NCI-H2227 (cell line): ENCODE measurements around the gene SHC4.
A peak's percentile ranks its signal among the peaks of the same experiment; 100 is the strongest.
"Not testable (repeated sequence)": the region's sequence is repeated elsewhere in the genome, so short reads cannot be mapped to it uniquely, and the experiment has no call there.

ENCODE experiments used
- DNase-seq: peaks from one replicate; lab custom pipeline; 2025; ENCODE audit not compliant: unreplicated experiment; lab: John Stamatoyannopoulos, UW

The SHC4 gene

DNA sequence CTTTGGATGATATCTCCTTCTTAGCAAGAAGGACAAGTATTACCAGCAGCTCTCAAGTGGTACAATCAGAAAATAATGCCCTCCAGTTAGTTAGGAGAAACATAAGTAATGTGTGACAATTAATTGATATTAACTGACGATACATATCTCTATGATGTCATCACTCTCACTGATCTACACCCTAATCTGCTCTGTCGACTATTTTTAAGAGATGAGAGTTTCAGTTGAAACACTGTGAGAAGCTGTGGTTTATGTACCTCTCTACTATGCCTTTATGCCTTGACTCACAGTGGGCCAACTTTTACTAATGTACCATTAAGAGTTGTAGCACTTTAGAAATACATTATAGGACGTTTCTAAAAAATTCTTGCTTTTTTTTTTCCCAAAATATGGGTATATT lies 161.5 kb downstream of the SHC4 start:
- no peak for DNase-seq

DNA sequence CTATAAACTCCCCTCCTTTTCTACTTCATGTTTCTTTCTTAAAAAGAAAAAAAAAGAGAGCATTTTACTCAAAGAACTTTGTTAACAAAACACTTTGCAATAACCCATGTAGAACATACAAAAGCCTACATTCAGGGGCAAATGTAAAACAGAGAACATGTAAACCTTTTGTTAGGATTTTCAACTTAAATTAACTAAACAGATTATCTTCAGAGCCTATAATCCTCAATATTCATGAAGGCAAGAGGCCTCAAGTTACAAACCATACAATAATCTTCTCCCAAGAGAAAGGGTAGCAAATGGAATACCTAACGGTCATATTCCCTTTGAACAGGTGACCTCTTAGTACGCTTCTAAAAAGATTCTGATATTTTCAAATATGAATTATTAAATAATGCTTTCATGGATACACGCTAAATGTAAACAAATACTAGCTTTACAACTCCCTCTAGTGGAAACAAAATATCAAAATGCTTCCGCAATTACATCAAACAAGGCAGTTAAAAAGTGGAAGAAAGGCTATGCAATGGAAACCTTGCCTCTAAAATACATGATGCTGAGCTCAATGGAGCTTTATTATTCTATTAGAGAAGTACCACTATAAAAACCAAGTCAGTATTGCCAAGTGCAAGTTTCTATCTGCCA lies 162.8 kb downstream of the SHC4 start:
- peak; percentile 10 for DNase-seq

DNA sequence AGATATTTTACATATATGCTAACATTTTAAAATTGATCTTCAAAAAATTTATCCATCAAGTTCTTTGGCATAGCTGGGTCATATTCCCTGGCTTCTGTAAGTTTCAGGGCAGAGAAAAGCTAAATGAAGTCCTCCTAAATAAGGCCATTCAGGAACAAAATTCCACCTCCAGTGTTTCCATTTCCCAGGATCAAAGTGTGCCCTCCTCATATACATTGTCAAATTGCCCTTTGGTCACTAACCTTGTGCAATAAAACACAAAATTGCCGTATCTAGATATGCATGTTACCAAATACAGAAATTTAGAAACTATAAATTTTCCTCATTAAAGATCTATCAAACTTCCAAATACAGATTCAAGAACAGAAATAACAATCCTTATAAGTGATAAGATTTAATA lies 163.5 kb downstream of the SHC4 start:
- DNase-seq = no peak

DNA sequence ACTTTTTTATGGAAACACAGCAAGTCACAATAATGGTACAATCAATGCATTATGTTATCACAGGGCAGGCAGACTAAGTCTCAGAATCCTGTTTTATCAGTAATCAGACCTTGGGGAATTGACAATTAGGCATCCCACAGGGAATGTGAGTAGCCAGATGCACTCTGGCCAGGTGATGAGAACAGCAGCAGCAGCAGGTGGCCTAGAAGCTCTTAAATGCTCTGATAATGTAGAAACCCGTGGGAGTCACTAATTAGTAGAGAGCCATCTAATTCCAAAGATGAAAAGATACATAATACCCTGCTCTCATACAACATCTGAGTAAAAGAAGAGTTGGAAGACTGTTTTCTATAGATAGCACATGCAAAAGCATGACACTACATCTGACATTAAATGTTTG lies 165.4 kb downstream of the SHC4 start:
- DNase-seq = peak; percentile 12

DNA sequence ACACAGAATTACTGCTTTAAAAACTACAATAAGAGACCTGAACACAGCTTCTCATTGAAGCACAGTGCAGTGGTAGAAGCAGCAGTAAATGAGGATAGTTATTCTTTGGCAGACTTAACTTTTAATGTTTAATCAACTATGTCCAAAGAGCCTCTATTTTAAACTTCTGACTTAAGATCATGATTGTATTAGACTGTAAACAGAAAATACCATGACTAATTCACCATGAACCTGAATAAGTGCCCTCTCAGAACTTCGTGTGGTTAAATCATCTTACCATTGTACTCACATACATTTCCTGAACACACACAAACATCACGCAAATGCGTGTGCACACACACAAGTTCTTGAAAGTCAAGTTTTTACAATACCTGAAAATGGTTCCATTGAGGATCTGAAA lies 166.8 kb downstream of the SHC4 start:
- no peak for DNase-seq

DNA sequence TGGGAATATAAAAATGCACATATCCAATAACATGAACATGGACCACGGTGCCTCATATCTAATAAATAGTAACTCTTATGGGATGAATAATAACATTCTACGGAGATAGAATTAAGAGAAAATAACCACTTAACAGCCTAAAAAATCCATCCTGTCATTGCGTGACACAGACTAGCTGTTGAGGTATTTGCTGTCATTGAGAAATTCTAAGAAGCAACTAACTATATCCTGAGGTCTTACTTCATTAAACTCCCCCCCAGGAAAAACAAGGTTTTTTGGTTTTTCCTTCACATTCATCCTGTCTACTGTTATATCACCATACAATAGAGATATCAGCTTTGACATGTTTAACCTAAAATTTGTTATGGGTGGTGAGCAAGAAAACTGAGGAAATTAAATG lies 167.2 kb downstream of the SHC4 start:
- DNase-seq = no peak

DNA sequence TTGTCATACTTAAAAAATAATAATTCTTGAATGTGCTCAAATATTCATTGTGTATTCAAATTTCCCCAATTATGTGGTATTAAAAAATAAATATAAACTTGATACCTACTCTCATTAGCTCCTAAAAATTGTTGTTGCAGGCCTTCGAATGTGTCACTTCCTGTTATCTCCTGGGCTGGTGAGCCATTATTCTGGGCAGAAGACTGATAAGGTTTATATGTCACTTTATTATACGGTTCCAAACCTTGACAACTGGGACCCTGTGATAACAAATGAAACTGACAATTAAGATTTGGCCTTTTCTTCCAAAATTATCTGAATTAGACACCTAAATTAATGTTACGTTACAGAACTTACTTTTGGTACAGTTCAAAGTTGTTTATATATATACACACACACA lies 167.8 kb downstream of the SHC4 start:
- no peak for DNase-seq

DNA sequence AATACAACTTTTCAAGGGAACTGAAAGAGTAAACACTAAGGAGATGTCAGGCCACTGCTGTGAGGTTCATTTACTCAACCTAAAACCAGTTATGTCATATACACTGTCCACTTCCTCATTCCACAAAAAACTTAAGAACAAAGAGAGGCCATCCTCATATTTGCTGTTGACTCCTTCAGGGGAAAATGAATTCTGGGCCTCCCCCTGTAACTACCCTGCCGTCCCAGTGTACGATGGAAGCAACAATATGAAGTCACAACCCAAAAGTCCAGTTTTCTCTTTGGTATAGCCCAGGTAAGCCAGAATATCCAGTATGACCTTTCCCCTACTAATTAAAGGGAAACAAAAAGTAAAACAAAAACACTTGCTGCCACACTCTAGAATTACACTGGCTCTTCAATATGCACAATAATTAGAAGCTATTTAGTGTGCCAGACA lies 169.0 kb downstream of the SHC4 start:
- no peak for DNase-seq

DNA sequence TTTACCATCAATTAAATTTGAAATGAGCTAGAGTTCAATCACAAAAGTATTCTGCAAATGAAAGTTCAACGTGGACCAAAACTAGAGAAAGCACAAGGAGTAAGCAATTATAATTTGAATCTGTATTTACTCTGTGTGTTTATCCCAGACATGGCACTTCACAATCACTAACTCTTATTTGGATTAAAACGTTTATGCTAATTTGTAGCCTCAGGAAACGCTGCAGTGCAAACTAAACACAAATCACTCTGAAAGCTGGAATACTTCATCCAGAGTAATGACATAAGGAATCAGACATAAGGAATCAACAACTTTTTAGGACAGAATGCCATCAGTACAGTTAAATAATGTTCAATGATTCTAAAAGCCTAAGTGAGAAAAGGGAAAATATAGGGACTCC lies 171.3 kb downstream of the SHC4 start:
- no peak for DNase-seq

DNA sequence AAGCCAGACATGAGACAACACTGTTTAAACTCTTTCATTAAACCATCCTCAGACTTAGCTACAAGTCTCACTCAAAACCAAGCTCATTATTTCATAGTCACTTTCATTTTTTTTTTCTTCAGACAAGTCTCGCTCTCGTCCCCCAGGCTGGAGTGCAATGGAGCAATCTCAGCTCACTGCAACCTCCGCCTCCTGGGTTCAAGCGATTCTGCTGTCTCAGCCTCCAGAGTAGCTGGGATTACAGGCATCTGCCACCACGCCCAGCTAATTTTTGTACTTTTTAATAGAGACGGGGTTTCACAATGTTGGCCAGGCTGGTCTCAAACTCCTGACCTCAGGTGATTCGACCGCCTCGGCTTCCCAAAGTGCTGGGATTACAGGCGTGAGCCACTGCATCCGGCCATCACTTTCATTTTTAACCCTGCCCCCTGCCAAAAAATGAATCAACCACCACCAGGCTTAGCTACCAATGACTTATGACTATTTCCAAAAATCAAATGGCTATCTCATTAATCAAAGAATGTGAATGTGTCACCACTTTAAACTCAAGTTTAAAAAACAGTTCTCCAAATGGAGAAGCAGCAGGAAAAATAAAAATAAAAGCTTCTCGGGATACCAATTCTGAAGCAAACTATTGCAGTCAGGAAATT lies 173.1 kb downstream of the SHC4 start:
- DNase-seq = not testable (repeated sequence)

DNA sequence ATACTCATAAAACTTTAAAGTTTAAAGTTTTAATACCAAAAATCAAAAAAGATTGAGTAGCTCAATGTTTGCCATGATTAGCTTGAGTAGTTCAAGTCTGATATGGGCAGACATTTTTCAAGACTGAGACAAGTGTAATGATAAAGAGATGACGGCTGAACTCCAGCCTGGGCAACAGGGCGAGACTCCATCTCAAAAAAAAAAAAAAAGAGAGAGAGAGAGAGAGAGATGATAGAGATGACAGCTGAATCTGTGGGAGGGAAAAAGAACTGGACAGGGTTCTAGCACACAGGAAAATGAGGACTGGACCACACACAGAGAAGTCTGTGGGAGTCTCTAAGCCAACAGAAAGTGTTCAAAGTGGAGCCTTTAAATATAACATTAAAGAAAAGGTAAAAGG lies 178.0 kb downstream of the SHC4 start:
- no peak for DNase-seq

DNA sequence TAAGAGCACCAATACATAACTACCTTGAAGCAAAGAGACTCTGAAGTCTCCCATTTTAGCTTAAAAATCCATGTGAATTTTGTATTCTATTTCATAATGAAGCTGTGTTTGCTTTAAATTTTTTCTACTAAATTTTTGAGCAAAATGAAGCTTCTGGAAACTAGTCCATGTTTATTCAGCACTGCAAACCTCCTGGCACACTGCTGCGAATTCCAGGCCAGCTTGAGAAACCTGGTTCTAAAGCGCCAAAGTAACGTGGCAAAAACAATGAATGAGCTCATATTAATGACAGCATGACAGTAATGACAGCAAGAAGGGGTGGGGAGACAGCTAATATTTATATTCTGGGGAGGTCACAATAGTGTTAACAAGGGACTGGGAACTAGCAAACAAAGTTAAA lies 178.5 kb downstream of the SHC4 start:
- no peak for DNase-seq

DNA sequence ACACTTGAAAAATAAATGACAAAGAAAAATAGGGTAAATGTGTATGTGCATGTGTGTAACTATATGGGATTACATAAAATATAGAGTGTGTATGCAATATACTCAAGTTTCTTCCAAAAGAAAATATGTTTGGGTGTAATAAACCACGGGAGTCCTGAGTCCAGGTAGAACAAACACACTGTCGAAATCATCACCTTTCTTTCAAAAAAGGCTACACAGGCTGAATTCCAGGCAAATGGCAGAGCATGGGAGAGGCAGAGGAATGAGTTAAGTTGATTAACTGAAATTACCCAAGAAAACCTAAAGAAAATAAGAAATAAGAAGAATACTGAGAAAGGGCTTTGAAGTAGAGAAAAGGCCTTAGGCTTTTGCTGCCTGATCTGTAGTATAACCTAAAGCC lies 179.0 kb downstream of the SHC4 start:
- no peak for DNase-seq

DNA sequence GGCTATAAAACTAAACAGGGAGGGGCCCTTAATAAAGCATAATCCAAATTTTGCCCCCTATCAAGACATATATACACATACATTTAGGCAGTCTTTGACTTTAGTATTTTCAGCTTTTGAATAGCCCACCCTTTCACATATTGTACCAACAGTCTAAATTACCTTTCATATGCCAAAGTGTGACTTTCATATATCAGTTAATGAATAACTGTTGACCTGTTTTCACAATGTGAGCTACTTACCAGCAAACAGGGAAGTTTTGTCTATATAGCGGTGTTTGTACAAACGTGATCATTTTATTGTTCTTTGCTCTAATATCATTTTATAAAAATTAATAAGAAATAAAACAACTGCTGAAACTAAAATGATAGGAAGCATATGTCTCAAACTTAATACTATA lies 180.8 kb downstream of the SHC4 start:
- no peak for DNase-seq

DNA sequence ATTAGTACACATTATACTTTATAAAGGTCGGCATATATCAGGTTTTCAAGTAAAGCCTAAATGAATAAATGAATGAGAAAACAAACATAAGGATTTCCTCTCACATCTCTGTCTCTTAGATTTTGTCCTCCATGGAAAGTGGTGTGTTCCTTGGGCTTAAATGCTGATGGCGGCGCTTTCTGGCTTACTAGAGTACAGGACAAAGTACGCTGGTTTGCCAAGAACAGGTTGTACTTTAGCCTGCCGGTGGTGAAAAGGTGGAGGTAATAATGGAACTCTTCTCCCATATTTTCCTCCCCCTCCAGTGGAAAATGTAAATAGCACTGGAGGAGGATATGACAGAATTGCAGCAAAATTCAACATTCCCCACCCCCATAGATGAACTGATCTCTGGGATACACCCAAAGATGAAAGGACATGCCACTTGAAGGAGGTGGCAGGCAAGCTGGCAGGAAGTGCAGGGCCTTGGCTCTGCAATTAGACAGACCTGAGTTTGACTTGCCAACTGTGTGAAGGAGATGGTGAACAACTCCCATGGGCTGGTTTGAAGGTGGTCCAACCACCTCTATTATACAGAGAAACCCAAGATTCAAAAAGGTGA lies 182.1 kb downstream of the SHC4 start:
- no peak for DNase-seq

DNA sequence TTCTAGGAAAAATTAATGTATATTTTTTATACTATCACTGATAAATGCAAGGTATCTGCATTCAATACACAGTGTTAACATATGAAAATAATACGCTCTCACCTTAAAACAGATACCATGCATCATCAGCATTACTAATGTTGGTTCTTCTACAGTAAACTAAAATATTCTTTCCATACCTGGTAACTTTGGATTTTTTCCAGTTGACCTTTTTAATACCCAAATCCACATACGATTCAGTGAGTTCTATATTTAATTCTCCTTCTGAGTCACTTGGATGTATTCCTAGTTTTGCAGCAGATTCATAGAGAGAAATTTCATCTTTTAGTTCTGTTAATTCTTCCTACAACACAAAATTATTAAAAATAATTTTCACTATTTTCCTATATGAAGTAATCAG lies 182.7 kb downstream of the SHC4 start:
- no peak for DNase-seq

DNA sequence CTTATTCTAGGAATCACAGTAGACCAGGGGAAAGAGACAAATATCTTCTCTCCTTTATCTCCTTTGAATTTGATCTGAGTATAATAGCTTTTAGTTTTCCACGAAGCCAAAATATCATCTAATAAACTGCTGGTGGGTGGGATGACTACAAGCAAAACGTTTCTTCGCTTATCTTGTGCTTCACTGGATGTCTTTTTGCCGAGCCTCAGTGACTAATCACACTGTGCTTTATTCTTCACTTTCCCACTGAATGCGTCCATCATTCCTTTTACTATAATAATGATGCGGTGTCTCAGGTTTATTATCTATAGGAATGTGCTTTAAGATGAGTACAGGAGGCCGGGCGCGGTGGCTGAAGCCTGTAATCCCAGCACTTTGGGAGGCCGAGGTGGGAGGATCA lies 185.4 kb downstream of the SHC4 start:
- DNase-seq = no peak

DNA sequence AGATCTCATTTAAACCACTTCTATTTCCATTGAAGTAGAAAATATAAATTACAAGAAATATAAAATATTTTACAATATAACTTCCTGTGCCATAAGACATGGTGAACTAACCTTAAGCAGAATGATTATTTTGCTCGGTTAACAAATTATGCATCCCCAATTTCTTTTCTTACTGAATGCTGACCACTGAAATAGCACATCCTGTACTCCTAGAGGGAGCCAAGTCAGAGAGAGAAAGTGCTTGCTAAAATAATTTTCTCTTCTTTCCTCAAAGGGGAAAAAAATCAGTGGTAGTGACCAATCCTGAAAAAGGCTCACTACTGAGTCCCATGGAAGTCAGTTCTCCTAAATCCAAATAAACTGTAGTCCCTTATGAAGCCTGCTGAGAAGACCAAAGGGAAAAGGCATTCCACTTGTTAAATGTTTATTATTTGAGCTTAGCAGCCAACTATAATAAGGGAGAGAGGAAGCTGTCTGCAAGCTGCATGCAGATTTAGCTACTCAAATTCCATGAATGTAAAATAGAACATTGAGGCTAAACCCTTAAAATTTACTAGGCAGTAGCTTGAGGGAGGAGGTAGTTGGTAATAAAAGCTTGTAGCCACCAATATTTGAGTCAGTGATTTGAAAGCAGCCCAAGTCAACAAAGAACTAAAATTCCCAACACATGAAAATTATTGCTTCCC lies 185.9 kb downstream of the SHC4 start:
- no peak for DNase-seq

DNA sequence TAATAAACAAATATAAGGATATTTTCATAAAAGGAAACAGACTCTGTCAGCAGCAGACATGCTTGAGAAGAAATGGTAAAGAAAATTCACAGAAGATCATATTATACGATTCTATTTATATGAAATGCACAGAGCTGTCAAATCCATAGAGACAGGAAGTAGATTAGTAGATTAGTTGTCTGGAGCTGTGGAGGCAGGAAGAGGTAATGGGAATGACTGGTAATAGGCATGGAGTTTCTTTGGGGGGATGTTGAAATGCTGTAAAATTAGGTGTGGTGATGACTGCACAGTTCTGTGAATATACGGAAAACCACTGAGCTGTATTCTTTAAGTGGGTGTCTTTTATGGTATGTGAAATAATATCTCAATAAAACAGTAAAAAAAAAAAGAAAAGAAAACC lies 188.2 kb downstream of the SHC4 start:
- DNase-seq = no peak

DNA sequence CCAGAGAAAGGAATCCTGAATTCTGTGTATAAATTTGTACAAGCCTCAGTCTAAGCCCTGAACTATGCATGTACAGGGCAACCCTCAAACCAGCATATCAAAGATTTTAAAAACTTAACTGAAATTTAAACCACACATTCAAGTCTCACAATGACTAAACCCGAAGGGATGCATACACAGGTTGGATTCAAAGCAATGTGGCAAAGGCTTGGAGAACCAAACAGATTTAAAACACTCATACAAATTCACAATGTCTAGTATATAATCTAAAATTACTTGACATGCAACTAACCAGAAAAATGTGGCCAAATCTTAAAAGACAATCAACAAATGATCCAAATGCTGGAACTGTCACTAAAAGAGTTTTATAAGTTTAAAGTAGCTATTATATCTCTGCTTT lies 189.2 kb downstream of the SHC4 start:
- DNase-seq = no peak
